HG03039 (cell line): ENCODE results near the gene POFUT1.

Experiments used
- ATAC-seq: cut with Tn5 transposase; IDR thresholded peaks from one replicate; pipeline ENCODE4 v1.9.1; 2021; ENCODE audit warnings: mild to moderate bottlenecking, moderate library complexity; ENCODE audit not compliant: unreplicated experiment

The POFUT1 gene

DNA sequence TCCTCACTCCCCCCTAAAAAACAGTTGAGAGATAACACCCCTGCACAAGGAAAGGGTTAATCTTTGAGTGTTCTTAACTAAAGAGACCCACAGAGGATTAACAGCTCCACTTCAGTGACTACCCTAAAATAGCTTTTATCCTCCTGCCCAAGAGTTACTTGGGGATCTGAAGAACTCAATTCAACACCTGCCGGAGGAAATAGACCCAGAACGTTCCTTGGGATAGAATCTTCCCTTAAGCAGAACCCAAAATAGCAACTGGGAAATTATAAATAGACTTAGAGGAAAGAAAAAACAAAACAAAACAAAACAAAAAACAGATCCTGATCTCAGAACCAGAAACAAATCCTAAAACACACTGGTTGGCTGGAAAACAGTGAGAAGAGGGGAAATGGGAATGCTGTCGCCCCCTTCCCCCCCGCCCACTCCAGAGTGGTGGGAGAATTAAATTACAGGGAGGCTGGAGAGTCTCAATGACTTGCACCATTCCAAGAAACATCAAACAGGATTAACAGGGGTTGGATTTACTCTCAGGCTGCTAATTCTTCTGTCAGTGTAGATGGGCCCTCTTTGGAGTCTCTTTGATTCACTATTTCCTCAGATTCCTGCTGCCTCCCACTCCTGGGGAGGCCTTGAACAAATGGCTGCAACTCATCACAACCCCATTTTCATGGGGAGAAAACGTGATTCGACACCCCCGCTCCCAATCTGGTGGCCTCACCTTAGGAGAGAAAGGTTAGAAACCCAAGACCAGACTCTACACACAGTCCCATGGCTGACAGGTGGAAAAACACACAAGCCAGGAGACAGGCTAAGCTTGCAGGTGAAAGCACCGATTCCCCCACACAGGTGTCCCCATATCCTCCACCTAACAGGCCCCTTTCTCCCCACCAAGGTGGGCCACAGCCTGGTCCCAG lies 1.6 kb upstream of the POFUT1 start:
- no peak for ATAC-seq

DNA sequence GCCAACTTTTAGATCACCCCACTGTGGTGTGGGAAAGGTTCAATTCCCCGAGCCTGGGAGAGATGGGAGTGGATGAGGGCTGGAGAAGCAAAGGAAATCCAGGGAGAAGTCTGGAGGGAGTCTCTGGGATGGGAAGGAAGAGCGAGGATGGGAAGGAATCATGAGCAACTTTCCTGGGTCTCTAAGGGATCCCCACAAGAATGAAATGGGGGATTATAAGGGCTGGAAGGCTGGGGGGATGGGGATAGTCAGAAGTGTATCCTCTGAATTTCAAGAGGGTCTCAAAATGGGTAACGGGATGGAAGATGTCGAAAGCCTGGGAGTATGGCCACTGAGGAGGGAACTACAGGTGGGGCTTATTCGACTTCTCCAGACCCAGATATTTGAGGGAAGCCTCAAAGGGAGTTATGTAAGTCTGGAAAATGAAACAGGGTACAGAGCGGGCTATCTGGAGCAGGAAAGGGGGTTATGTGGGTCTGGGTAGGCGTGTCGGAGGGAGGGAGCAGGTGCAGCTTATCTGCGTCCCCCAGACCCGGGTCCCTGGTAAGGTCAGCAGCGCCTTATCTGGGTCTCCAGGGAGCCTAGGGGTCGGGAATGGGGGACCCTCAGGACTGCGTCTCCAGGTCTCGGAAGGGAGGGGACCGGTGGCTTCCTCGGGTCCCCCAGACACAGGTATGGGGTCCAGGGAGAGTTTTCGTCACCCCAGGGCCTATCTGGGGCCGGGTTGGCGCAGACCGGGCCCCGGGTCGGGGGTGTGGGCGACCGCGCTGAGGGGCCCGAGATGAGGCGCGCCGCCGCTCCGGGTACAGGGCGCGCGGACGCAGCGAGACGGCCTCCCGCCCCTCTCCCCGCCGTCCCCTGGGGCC lies 687 bp upstream of the POFUT1 start:
- ATAC-seq, result peak; percentile 6

GRCh38 chr20:32208499-32209154 lies 947 bp downstream of the POFUT1 start:
- ATAC-seq, result no peak

DNA sequence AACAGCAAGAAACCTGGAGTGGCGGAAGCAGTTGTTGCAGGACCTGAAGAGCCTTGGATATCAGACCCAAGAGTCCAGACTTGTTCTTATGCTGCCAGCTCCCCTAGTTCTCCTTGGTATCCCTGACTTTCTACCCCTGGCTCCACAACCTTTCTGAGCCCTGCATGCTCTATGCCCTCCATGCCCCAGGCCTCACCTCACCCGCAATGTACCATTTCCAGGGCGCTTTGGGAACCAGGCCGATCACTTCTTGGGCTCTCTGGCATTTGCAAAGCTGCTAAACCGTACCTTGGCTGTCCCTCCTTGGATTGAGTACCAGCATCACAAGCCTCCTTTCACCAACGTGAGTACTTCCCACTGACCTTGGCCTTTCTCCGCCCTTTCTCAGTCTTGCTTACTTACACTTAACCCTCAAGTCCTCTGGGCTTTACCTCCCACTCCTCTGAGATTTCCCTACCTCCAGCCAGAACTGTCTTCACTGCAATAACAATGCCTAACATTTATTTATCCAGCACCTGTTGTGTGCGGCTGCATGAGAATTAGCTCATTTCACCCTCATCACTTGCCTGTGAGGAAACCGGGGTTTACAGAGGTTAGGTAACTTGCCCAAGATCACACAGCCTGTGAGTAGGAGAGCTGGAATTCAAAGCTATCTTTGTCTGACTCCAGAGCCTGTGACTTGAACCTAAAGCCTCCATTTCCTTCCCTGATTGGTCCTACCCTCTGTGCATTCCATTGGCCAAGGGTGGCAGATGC lies 2.3 kb downstream of the POFUT1 start:
- ATAC-seq, result no peak

DNA sequence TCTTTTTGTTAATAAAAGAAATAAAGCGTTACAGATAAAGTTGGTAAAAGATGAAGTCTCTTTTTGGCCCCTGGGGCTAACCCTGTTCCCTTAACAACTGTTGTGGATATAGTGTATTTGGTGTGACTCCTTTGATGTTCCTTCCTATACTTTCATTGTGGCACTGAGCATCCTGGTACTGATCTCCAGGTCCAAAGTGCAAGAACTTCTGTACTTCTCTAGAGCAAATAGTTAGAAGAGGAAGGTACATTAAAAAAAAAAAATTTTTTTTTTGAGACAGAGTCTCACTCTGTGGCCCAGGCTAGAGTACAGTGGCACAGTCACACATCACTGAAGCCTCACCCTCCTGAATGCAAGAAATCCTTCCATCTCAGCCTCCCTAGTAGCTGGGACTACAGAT lies 6.2 kb downstream of the POFUT1 start:
- ATAC-seq, result no peak

- no peak for ATAC-seq
Measured at GRCh38 chr20:32215147-32215546, 7.5 kb downstream of the POFUT1 start.

DNA sequence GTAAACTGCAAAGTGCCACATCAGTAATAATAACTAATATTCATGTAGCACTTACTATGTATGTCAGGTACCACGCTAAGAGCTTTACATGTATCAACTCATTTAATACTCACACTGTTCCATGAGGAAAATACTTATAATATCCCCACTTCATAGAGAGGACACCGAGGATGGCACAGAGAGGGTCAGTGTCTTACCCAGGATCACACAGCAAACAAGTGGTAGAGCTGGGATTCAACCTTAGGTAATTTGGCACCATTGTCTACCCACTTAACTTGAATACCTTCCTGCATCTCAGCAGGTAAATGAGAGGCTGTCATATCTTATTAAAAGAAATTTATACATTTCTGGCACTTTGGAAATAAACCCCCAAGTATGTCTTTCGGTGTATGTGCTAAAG lies 8.0 kb downstream of the POFUT1 start:
- ATAC-seq, result no peak

GRCh38 chr20:32216179-32217142 lies 8.8 kb downstream of the POFUT1 start:
- ATAC-seq, result no peak

GRCh38 chr20:32218156-32218900 lies 10.6 kb downstream of the POFUT1 start:
- ATAC-seq, result no peak

- no peak for ATAC-seq
Measured at GRCh38 chr20:32224463-32224862, 16.8 kb downstream of the POFUT1 start.

GRCh38 chr20:32226391-32226790 lies 18.7 kb downstream of the POFUT1 start:
- no peak for ATAC-seq

DNA sequence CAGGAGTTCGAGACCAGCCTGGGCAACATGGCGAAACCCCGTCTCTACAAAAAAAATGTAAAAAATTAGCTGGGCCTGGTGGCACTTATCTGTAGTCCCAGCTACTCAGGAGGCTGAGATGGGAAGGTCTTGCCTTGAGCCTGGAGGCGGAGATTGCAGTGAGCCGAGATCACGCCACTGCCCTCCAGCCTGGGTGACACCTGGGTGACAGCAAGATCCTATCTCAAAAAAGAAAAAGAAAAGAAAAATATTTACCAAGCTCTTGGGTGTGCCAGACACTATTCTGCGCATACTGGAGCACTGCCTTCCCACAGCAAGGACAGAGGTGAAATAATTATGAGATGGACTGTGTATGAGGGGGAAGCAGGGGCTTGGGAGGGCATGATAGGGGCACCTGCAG lies 19.6 kb downstream of the POFUT1 start:
- no peak for ATAC-seq

DNA sequence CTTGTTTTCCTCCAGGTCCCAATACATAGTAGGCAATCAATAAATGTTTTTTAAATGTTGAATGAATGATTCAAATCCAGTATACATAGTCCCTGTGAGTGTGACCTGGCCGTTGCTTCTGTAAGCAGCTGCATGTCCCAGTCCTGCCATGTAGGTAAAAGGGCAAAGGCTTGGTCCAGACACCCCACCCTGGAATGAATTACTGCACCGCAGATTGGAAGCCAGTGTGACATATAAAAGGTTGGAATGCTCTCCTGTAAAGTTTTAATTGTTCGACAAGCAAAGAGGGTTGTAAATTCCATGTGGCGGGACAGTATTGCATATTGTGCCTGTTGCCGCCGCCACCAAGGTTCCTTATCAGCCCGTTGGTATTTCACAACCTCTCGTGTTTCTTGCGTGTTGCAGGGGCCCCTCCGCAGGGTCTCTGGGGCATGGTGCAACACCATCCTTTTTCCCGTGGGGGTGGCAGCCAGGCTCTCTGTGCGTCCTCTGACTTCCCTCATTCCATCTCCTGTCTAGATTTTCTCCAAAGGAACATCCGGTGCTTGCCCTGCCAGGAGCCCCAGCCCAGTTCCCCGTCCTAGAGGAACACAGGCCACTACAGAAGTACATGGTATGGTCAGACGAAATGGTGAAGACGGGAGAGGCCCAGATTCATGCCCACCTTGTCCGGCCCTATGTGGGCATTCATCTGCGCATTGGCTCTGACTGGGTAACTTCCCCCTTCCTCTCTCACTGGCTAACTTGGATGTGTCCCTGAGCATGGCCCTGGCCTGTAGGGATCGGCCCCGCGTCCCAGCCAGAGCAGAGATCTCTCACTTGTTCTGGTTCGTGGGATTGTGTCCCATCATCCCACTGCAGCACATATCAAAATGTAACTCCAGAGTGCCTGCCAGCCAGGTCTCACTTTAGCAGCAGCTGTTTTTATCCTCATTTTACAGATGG lies 20.3 kb downstream of the POFUT1 start:
- ATAC-seq, result no peak

DNA sequence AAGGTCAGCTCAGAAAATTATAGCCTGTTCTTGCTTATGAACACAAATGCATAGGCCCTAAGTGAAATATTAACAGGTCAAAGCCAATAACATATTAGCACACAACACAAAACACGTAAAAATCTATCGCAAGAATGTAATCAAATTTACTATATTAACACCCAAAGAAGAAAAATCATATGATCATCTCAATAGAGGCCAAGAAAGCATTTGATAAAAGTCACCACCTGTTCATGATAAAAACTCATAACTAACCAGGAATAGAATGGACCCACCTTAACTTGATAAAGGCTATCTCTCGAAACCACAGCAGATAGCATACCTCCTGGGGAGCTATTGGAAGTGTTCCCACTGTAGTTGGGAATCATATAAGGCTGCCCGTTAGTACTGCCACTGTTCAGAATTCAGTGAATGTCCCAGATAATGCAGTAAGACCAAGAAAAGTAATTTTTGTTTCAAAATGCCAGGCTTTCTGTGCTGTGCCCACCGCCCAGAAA lies 21.6 kb downstream of the POFUT1 start:
- no peak for ATAC-seq

GRCh38 chr20:32230707-32231106 lies 23.0 kb downstream of the POFUT1 start:
- ATAC-seq, result no peak

- ATAC-seq, result no peak
Measured at GRCh38 chr20:32231245-32231644, 23.6 kb downstream of the POFUT1 start.

DNA sequence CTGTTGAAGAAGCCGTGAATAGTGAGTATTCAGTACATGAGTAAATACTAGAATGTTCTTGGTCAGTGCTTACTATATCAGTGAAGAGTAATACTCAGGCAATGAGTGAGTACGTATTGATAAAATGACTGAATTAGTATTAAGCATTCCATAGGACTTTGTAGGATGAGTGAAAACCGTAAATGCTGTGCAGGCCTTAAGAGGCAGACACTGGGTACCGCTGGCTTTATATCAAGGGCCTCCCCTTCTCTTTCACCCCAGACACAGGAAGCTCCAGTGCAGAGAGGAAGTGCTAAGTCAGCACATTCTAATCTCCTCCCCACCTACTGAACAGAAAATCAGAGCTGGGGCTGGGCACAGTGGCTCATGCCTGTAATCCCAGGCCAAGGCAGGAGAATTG lies 24.2 kb downstream of the POFUT1 start:
- ATAC-seq, result no peak
